Lung (tissue), 16 donors: ENCODE results near the gene CLTA. TPM values are rescaled to one million over a fixed set of nuclear protein-coding genes. Genes with fewer than 3 reads are reported as not detected.

Source experiments
- ATAC-seq: fragments of 200-7000 bp; cut with Tn5 transposase; one replicate; pipeline ENCODE4 v1.9.1; 2020; ENCODE audit warnings: moderate number of reproducible peaks; ENCODE audit not compliant: insufficient read depth, low FRiP score
- DNase-seq, 3 donors: peaks; one replicate each; pipeline ENCODE4 v3.0.0-alpha.2; 2013 to 2017
- H3K27ac ChIP-seq, 2 donors: one replicate each; pipeline ENCODE4 v1.5.1; 2013; ENCODE audit warnings: mild to moderate bottlenecking in 2 of 2, moderate library complexity in 2 of 2, control low read depth in 1 of 2, inconsistent platforms in 1 of 2, low read depth in 1 of 2, low read length in 1 of 2
- H3K27me3 ChIP-seq, 3 donors: one replicate each; pipeline ENCODE4 v1.5.1; 2013; ENCODE audit warnings: low read length in 2 of 3; ENCODE audit not compliant: control insufficient read depth in 3 of 3, insufficient read depth in 3 of 3
- H3K36me3 ChIP-seq, 4 donors: one replicate each; pipeline ENCODE4 v1.5.1; 2013; ENCODE audit warnings: low read length in 4 of 4, mild to moderate bottlenecking in 1 of 4, moderate library complexity in 1 of 4; ENCODE audit not compliant: control insufficient read depth in 4 of 4, insufficient read depth in 4 of 4
- H3K4me1 ChIP-seq, 5 donors: one replicate each; pipeline ENCODE4 v1.5.1; 2013; ENCODE audit warnings: low read length in 5 of 5, mild to moderate bottlenecking in 2 of 5, moderate library complexity in 1 of 5; ENCODE audit not compliant: control insufficient read depth in 5 of 5, insufficient read depth in 5 of 5
- H3K4me3 ChIP-seq: one replicate; pipeline ENCODE4 v1.5.1; 2013; ENCODE audit warnings: mild to moderate bottlenecking, control low read depth, moderate library complexity
- H3K9ac ChIP-seq, 2 donors: one replicate each; pipeline ENCODE4 v1.5.1; 2013; ENCODE audit warnings: low read length in 2 of 2, control low read depth in 1 of 2; ENCODE audit not compliant: insufficient read depth in 1 of 2
- H3K9me3 ChIP-seq, 4 donors: one replicate each; pipeline ENCODE4 v1.5.1; 2013; ENCODE audit warnings: low read length in 3 of 4, mild to moderate bottlenecking in 1 of 4, moderate library complexity in 1 of 4; ENCODE audit not compliant: control insufficient read depth in 4 of 4, insufficient read depth in 3 of 4
- WGBS, 2 donors: extraction: QIAGEN DNeasy Blood & Tissue Kit; methylation state at CpG; one replicate each; pipeline ENCODE4 v1.1.7; 2013; 5-methylcytosine and 5-hydroxymethylcytosine counted together
- long read RNA-seq, 5 donors: transcript quantifications; one replicate each; lab custom pipeline, GENCODE V29; 2026
- polyA plus RNA-seq, 2 donors: library from polyadenylated mRNA; stranded (reverse); fragments of 200-250 nt; gene quantifications; one replicate each; pipeline ENCODE4 v1.2.1, GENCODE V29; 2013
- total RNA-seq, 2 donors: library from RNA; depleted of rRNA in 1 of 2; stranded (reverse); fragments of >200 nt in 1 of 2; gene quantifications; one replicate each; pipeline ENCODE4 v1.2.1, GENCODE V29; 2014 to 2021
- TF ChIP-seq, protein P1 (sequence below): IDR thresholded peaks from 2 replicates; pipeline ENCODE4 v1.5.1; 2012; ENCODE audit warnings: mild to moderate bottlenecking; ENCODE audit errors: control extremely low read depth, extremely low read depth
- donor health status: control.
- donor health status: control.
- donor health status: Bipolar disorder and iron deficiency.
- donor health status: healthy.
- donor health status: DM: yes; HTN: yes; CAD: no.

The CLTA gene, protein sequence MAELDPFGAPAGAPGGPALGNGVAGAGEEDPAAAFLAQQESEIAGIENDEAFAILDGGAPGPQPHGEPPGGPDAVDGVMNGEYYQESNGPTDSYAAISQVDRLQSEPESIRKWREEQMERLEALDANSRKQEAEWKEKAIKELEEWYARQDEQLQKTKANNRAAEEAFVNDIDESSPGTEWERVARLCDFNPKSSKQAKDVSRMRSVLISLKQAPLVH
- total RNA-seq: 100 to 1,000 TPM; 143 to 195 TPM
- 100 to 1,000 TPM; 145 to 269 TPM for polyA plus RNA-seq
- long read RNA-seq, donor 1, transcript CLTA-202 (5 exons, 1,073 nt): major isoform, 162 of 201 reads
- long read RNA-seq, donor 1, partial matches to known transcripts: 35 of 201 reads
- long read RNA-seq, donor 1, other reads (novel, unspliced or antisense): 0 of 201 reads
- long read RNA-seq, donor 2, transcript CLTA-202 (5 exons, 1,073 nt): major isoform, 52 of 66 reads
- long read RNA-seq, donor 2, partial matches to known transcripts: 9 of 66 reads
- long read RNA-seq, donor 2, other reads (novel, unspliced or antisense): 0 of 66 reads
- long read RNA-seq, donor 3, transcript CLTA-202 (5 exons, 1,073 nt): major isoform, 59 of 80 reads
- long read RNA-seq, donor 3, partial matches to known transcripts: 19 of 80 reads
- long read RNA-seq, donor 3, other reads (novel, unspliced or antisense): 0 of 80 reads
- long read RNA-seq, donor 4, transcript CLTA-202 (5 exons, 1,073 nt): major isoform, 60 of 82 reads
- long read RNA-seq, donor 4, partial matches to known transcripts: 20 of 82 reads
- long read RNA-seq, donor 4, other reads (novel, unspliced or antisense): 0 of 82 reads
- long read RNA-seq, donor 5, transcript CLTA-202 (5 exons, 1,073 nt): major isoform, 157 of 196 reads
- long read RNA-seq, donor 5, partial matches to known transcripts: 33 of 196 reads
- long read RNA-seq, donor 5, other reads (novel, unspliced or antisense): 0 of 196 reads

GRCh38 chr9:36190388-36191289 is at the start of gene CLTA:
CLTA (plus strand) TSS chr9:36190921; CDS start chr9:36191057, 136 bp downstream.
- TF ChIP-seq, protein P1, sequence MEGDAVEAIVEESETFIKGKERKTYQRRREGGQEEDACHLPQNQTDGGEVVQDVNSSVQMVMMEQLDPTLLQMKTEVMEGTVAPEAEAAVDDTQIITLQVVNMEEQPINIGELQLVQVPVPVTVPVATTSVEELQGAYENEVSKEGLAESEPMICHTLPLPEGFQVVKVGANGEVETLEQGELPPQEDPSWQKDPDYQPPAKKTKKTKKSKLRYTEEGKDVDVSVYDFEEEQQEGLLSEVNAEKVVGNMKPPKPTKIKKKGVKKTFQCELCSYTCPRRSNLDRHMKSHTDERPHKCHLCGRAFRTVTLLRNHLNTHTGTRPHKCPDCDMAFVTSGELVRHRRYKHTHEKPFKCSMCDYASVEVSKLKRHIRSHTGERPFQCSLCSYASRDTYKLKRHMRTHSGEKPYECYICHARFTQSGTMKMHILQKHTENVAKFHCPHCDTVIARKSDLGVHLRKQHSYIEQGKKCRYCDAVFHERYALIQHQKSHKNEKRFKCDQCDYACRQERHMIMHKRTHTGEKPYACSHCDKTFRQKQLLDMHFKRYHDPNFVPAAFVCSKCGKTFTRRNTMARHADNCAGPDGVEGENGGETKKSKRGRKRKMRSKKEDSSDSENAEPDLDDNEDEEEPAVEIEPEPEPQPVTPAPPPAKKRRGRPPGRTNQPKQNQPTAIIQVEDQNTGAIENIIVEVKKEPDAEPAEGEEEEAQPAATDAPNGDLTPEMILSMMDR: no peak
- Histone ChIP-seq H3K9me3 (no peaks in the 10 kb centered on the region), H3K4me1 (peaks cover 7 to 39% (median 20%) of the 10 kb centered on the region in 5 donors), H3K27me3 (peaks cover 0 to 6% (median 0%) of the 10 kb centered on the region in 3 donors), H3K4me3 (peak within 1 kb of the TSS; percentile 92), H3K9ac (peak within 1 kb of the TSS; percentile 73 to 90), H3K36me3 (peaks cover 0 to 2% (median 0%) of the 10 kb centered on the region in 4 donors), H3K27ac (peak within 1 kb of the TSS; percentile 97 to 98)
- whole genome bisulfite sequencing, 2 donors: 0% methylated on average over 68 of the region's 68 CpGs
- DNase-seq (peak; percentile 97 to 99 (median 99)), ATAC-seq (peak; percentile 96)

- peaks cover 0 to 2% (median 0%) of the 10 kb centered on the region in 4 donors for H3K36me3 ChIP-seq
- H3K4me3 ChIP-seq: no peak overlapping the region
- no peaks in the 10 kb centered on the region for H3K27me3 ChIP-seq
- no peak overlapping the region for H3K9ac ChIP-seq
- H3K9me3 ChIP-seq: peaks cover 0 to 2% (median 0%) of the 10 kb centered on the region in 4 donors
- peaks cover 0 to 39% (median 8%) of the 10 kb centered on the region in 5 donors for H3K4me1 ChIP-seq
- 68 to 85% methylated on average over 4 of the region's 4 CpGs for WGBS, 2 donors
- TF ChIP-seq, protein P1: no peak
- DNase-seq: peak in 2 of 3 donors; percentile 48 to 76
- no peak for ATAC-seq
- no peak overlapping the region for H3K27ac ChIP-seq
Measured at GRCh38 chr9:36141288-36141687, 49.4 kb upstream of the CLTA start.

DNA sequence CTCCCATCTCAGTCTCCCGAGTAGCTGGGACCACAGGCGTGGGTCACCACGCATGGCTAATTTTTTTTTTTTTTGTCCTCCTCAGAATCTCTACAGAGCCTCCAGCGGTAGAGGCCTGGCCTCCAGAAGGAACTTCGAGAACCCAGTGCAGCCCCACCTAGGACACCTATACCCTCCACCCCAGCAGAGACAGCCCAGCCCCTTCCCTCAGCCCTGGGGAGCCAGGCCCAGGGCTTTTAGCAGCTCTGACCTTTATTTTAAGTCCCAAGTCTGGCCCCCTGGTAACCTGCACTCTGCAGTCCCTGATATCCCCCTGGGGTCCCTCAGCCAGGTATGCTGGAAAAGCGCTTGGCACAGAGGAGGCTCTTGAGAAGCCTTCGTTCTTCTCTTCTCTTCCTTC is 49.0 kb upstream of the CLTA start:
- H3K36me3 ChIP-seq: peaks cover 0 to 2% (median 0%) of the 10 kb centered on the region in 4 donors
- H3K9ac ChIP-seq: no peak overlapping the region
- H3K9me3 ChIP-seq: peaks cover 0 to 2% (median 0%) of the 10 kb centered on the region in 4 donors
- no peak overlapping the region for H3K4me3 ChIP-seq
- no peak for DNase-seq
- ATAC-seq: no peak
- peak overlapping the region in 1 of 2 donors; percentile 37 for H3K27ac ChIP-seq
- no peaks in the 10 kb centered on the region for H3K27me3 ChIP-seq
- H3K4me1 ChIP-seq: peaks cover 0 to 39% (median 8%) of the 10 kb centered on the region in 5 donors
- WGBS, 2 donors: 90% methylated on average over 7 of the region's 7 CpGs
- TF ChIP-seq, protein P1: no peak
